Epithelial cell of proximal tubule (primary cell): ENCODE data around the gene MARCKSL1. TPM values are rescaled to one million over a fixed set of nuclear protein-coding genes. Genes with fewer than 3 reads are reported as not detected.

Experiments
- DNase-seq: peaks from one replicate; pipeline ENCODE4 v3.0.0-alpha.2; 2011; ENCODE audit warnings: low read depth
- H3K4me3 ChIP-seq: 2 replicates; pipeline ENCODE4 v1.5.1; 2011; ENCODE audit warnings: low read depth, mild to moderate bottlenecking, low read length
- CTCF ChIP-seq: conservative IDR thresholded peaks from 2 replicates; pipeline ENCODE4 v1.5.1; 2012; ENCODE audit warnings: low read depth, mild to moderate bottlenecking, low read length
- total RNA-seq: library from RNA; depleted of rRNA; stranded (reverse); fragments of >200 nt; gene quantifications from 2 replicates; pipeline ENCODE4 v1.2.3, GENCODE V29; 2015

Gene MARCKSL1
- total RNA-seq, 1 donor from 2014 or later: 190 TPM

GRCh38 chr1:32321712-32322291 is 14.2 kb downstream of the MARCKSL1 start:
- DNase-seq: no peak
- no peak overlapping the region for H3K4me3 ChIP-seq
- no peak for TF ChIP-seq CTCF

GRCh38 chr1:32318127-32318869 is 17.7 kb downstream of the MARCKSL1 start:
- TF ChIP-seq CTCF: no peak
- DNase-seq: no peak

GRCh38 chr1:32316903-32317277 is 19.1 kb downstream of the MARCKSL1 start:
- no peak for TF ChIP-seq CTCF
- H3K4me3 ChIP-seq: no peak overlapping the region
- DNase-seq: no peak

More at GRCh38 chr1:32318127-32318869, 17.7 kb downstream of the MARCKSL1 start:
- no peak overlapping the region for H3K4me3 ChIP-seq

GRCh38 chr1:32311709-32312393 is 24.2 kb downstream of the MARCKSL1 start:
- DNase-seq: no peak
- no peak for TF ChIP-seq CTCF
- no peak overlapping the region for H3K4me3 ChIP-seq

- no peak for TF ChIP-seq CTCF
- no peak for DNase-seq
- no peak overlapping the region for H3K4me3 ChIP-seq
Measured at GRCh38 chr1:32309960-32310359, 26.1 kb downstream of the MARCKSL1 start.

- no peak for TF ChIP-seq CTCF
- no peak overlapping the region for H3K4me3 ChIP-seq
- no peak for DNase-seq
Measured at GRCh38 chr1:32307324-32307723, 28.7 kb downstream of the MARCKSL1 start.
